HAP-1 (cell line): ENCODE measurements around the gene TGFB1.

Source experiments
- DNase-seq, 2 experiments: peaks; one replicate each; pipeline ENCODE4 v3.0.0-alpha.2; 2016 to 2020; ENCODE audit warnings: low spot score in 2 of 2
- H3K27me3 ChIP-seq: fragments of 250-450 bp; sonication (Bioruptor Pico); 2 replicates; pipeline ENCODE4 v1.5.1; 2020; ENCODE audit warnings: low read depth, mild to moderate bottlenecking, moderate library complexity
- H3K36me3 ChIP-seq: fragments of 250-450 bp; sonication (Bioruptor Pico); replicated peaks from 2 replicates; pipeline ENCODE4 v1.5.1; 2020; ENCODE audit warnings: mild to moderate bottlenecking
- H3K4me1 ChIP-seq: fragments of 250-450 bp; sonication (Bioruptor Pico); 2 replicates; pipeline ENCODE4 v1.5.1; 2020; ENCODE audit warnings: mild to moderate bottlenecking
- H3K4me3 ChIP-seq: fragments of 250-450 bp; sonication (Bioruptor Pico); 2 replicates; pipeline ENCODE4 v1.5.1; 2020; ENCODE audit warnings: mild to moderate bottlenecking, moderate library complexity
- H3K9me3 ChIP-seq: fragments of 250-450 bp; sonication (Bioruptor Pico); 2 replicates; pipeline ENCODE4 v1.5.1; 2020; ENCODE audit warnings: mild to moderate bottlenecking, moderate library complexity
- in situ Hi-C: fragments of 300-500 bp; cut with MboI; formaldehyde crosslinking; loops from 3 replicates; pipeline ENCODE4 v1.14.3; 2020; ENCODE audit warnings: low sequenced_read_pairs, inconsistent platforms, mixed read lengths

TGFB1 gene

DNA sequence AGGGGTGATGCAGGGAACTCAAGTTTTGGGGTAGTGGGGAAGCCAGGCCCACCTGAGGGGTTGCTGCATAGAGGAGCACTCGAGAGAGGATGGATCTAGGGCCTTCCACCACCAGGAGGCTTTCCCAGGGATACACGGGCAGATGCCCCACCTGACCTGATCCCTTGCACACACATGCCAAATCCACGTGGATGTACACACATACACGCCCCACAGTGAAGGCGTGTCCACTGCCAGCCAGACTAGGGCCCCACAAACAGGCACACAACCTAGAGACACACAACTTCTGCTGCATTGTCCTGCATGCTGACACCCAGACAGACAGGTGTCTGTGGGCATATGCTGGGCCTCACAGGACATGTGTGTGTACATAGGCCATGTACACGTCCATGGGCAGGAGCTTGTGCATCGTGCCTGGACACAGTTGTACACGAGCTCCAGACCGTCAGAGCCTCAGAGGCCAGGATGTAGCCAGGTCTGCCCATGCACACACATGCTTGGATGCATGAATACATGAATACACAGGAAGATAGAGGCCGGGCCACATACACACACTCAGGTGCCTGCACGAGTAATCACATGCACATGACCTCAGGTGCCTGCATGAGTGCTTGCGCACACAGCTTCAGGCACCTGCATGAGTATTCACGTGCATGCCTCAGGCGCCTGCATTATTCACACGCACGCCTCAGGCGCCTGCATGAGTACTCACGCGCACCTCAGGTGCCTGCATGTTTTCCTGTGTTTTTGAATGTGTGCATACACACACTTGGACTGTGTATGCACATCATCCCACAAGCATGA, 34.8 kb downstream of the TGFB1 start:
- DNase-seq: no peak
- Histone ChIP-seq H3K36me3 (peaks cover 67% of the 10 kb centered on the region), H3K27me3 (no peaks in the 10 kb centered on the region), H3K4me1 (no peaks in the 10 kb centered on the region), H3K4me3 (no peak overlapping the region), H3K9me3 (no peaks in the 10 kb centered on the region)
- in situ Hi-C loops: no loop called here

DNA sequence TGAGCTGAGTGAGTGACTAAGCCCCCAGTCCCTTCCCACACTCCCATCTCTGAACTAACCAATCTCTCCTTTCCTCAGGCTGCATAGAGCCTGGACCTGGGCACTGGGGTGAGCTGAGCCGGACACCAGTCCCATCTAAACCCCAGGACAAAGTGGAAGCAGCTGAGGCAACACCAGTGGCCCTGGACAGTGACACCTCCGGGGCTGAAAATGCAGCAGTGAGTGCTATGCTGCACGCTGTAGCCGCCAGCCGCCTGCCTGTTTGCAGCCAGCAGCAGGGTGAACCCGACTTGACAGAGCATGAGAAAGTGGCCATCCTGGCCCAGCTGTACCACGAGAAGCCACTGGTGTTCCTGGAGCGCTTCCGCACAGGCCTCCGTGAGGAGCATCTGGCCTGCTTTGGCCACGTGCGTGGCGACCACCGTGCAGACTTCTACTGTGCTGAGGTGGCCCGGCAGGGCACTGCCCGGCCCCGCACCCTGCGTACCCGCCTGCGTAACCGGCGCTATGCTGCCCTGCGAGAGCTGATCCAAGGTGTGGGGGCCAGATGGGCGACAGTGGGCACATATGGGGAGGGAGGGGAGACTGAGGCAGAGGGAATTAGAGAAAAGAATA, 37.3 kb downstream of the TGFB1 start:
- Histone ChIP-seq H3K27me3 (no peaks in the 10 kb centered on the region), H3K36me3 (peaks cover 70% of the 10 kb centered on the region)
- in situ Hi-C loops: no loop called here

DNA sequence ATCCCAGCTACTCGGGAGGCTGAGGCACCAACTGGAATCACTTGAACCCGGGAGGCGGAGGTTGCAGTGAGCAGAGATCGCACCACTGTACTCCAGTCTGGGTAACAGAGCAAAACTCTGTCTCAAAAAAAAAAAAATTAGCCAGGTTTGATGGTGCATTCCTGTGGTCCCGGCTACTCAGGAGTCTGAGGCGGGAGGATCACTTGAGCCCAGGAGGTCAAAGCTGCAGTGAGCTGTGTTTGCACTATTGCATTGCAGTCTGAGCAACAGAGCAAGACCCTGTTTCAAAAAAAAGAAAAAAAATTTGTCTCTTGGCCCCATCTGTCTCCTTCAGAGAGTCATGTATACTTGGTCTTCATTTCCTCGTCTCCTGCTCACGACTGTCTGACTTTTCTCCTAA, 42.1 kb downstream of the TGFB1 start:
- no peaks in the 10 kb centered on the region for H3K9me3 ChIP-seq
- peak overlapping the region; percentile 82 for H3K4me3 ChIP-seq
- peaks cover 13% of the 10 kb centered on the region for H3K4me1 ChIP-seq
- in situ Hi-C loops: no loop called here
- H3K36me3 ChIP-seq: peaks cover 45% of the 10 kb centered on the region
- no peak for DNase-seq
- no peaks in the 10 kb centered on the region for H3K27me3 ChIP-seq

More for the DNA sequence above, 37.3 kb downstream of the TGFB1 start:
- no peaks in the 10 kb centered on the region for H3K9me3 ChIP-seq
- H3K4me1 ChIP-seq: peaks cover under 1% of the 10 kb centered on the region; the same call in 1 of the 2 replicates
- DNase-seq: no peak
- H3K4me3 ChIP-seq: no peak overlapping the region

DNA sequence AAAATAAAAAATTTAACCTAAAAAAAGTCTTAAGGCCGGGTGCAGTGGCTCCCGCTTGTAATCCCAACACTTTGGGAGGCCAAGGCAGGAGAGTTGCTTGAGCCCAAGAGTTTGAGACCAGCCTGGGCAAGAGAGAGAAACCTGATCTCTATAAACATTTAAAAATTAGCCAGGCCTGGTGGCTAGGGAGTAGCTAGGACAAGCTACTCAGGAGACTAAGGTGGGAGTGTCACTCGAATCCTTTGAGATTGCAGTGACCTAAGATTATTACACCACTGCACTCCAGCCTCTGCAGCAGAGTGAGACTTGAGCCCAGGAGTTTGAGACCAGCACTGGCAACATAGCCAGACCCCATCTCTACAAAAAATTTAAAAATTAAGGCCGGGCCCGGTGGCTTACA, 42.6 kb downstream of the TGFB1 start:
- Histone ChIP-seq H3K9me3 (no peaks in the 10 kb centered on the region), H3K4me3 (peak overlapping the region; percentile 82), H3K4me1 (peaks cover 13% of the 10 kb centered on the region), H3K27me3 (no peaks in the 10 kb centered on the region), H3K36me3 (peaks cover 45% of the 10 kb centered on the region)
- DNase-seq: no peak
- in situ Hi-C loops: no loop called here

DNA sequence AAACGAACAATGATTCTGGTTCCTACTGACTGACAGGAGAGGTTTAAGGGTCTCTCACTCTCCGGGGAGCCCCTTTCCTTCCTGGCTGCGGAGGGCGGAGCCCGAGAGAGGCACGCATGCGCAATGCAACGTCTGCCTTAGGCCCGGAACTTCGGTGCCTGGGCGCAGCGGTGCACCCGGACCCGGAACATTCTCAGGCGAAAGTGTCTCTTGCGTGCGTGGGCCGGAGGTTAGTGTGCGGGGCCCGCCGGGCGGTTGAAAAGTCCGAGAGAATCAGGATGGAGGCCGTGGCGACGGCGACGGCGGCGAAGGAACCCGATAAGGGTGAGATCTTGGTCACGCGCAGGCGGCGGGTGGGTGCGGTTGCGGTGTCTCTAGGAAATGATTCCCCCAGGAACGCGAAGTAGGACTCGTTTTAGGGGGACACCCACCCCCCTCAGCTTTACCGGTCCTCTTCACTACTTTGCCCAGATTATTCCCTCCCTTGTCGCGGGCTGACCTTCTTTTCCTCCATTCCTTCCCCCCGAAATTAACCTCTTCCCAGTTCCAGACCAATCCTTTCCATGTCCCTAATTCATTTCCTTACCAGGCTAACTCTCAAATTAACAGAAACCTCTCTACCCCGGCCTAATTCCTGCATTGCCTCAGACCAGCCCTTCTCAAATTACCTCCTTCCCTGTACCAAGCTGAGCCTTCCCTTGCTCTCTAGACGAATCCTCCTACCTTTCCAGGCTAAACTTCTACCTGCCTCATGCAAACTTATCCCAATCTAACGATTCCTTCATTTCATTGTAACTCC, 43.5 kb downstream of the TGFB1 start, which contains the start of gene CCDC97:
Gene CCDC97 (plus strand): TSS at position 140 of the 799 bp plus-strand sequence. CDS start 139 bp downstream, at position 279.
- peak; percentile 80 to 91 for DNase-seq
- in situ Hi-C loops: no loop called here
- Histone ChIP-seq H3K4me1 (peaks cover 13% of the 10 kb centered on the region), H3K27me3 (no peaks in the 10 kb centered on the region), H3K36me3 (peaks cover 52% of the 10 kb centered on the region), H3K9me3 (no peaks in the 10 kb centered on the region), H3K4me3 (peak within 1 kb of the TSS; percentile 82)

DNA sequence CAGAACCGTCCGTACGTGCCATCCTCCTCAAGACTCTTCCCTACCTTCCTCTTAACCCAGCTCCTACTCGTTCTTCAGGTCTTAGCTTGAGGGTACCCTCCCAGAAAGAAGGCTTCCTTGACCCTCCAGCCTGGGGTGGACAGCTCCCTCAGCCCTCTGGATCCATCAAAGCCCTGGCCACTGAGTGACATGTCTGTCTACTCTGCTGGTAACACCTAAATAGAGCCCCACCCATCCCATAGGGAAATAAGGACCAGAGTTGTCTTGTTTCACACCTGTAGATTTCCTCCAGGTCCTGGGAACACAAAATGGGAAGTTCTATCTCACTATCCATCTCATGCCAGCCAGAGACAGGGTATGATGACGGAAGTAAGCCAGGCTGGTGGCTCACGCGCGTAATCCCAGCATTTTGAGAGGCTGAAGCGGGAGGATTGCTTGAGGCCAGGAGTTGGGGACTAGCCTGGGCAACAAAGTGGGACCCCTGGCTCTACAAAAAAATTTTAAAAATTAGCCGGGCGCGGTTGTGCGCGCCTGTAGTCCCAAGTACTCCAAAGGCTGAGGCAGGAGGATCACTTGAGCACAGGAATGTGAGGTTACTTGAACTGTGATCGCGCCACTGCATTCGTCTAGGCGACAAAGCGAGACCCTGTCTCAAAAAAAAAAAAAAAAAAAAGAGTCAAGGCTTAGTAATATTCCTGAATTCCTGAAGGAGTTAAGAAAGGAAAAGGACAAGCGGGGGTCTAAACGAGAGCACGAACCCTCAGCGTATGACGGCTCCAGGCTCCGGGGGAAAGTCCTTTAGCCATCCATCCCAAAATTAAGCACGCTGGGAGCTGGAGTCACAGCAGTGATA, 44.3 kb downstream of the TGFB1 start:
- no peaks in the 10 kb centered on the region for H3K9me3 ChIP-seq
- no peak for DNase-seq
- peak overlapping the region; percentile 82 for H3K4me3 ChIP-seq
- no peaks in the 10 kb centered on the region for H3K27me3 ChIP-seq
- peaks cover 56% of the 10 kb centered on the region for H3K36me3 ChIP-seq
- peaks cover 13% of the 10 kb centered on the region for H3K4me1 ChIP-seq
- in situ Hi-C loops: no loop called here

DNA sequence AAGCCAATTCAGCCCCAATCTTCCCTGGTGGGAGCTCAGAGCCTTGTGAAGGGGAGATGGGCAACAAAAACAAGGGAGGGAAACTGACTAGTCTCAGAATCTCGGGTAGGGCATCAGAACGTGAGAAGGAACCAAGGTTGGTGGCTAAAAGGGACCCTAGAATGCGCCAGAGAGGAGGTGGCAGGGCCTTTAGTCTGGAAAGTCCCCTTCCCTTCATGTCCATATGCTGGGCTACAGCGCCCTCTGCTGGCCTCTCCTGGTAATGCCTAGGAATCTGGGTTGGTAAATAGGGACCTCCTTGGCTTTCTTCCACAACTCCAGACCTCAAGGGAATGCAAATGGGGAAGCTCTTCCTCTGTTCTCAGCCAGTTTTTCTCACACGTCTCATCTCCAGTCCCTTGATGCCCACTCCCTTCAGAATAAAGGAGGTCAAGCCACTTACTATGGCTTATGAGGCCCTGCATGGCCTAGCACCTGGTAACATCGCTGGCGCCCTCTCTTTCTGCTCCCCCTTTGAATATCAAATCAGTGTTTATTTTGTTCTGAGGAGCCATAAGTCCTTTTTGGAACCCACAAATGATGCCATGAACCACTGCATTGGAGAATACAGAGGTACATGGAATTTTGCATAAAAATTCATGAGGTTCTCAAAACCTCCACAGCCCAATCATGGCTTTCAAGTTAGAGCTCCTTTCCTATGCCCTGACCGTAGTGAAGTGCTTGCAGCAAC, 45.1 kb downstream of the TGFB1 start:
- Histone ChIP-seq H3K4me3 (no peak overlapping the region), H3K9me3 (no peaks in the 10 kb centered on the region), H3K36me3 (peaks cover 59% of the 10 kb centered on the region), H3K27me3 (no peaks in the 10 kb centered on the region), H3K4me1 (peaks cover 13% of the 10 kb centered on the region)
- DNase-seq: peak; percentile 73 to 96
- in situ Hi-C loops: no loop called here

DNA sequence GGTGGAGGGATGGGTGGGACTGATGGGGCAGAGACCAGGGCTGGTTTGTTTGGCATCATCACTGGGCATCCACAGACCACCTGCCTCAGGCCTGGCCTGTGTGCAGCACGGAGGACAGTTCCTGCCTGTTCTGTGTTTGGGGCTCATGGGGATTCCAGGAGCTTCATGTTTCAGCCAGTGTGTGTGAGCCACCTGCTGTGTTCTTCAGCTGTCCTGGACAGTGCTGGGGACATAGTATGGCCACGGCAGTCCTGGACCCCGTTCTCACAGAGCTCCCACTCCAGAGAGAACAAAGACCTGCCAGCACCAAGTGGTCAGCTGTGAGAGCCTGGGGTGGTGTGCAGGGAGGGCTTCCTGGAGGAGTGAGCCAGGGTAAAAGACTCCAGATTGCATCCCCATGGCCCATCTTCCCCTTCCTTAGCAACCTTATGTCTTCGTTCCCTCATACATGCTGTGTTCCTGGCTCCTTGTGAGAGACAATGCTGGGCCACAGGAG, 45.7 kb downstream of the TGFB1 start:
- no peak for DNase-seq
- Histone ChIP-seq H3K4me3 (no peak overlapping the region), H3K9me3 (no peaks in the 10 kb centered on the region), H3K4me1 (peaks cover 13% of the 10 kb centered on the region), H3K36me3 (peaks cover 59% of the 10 kb centered on the region), H3K27me3 (no peaks in the 10 kb centered on the region)
- in situ Hi-C loops: no loop called here

DNA sequence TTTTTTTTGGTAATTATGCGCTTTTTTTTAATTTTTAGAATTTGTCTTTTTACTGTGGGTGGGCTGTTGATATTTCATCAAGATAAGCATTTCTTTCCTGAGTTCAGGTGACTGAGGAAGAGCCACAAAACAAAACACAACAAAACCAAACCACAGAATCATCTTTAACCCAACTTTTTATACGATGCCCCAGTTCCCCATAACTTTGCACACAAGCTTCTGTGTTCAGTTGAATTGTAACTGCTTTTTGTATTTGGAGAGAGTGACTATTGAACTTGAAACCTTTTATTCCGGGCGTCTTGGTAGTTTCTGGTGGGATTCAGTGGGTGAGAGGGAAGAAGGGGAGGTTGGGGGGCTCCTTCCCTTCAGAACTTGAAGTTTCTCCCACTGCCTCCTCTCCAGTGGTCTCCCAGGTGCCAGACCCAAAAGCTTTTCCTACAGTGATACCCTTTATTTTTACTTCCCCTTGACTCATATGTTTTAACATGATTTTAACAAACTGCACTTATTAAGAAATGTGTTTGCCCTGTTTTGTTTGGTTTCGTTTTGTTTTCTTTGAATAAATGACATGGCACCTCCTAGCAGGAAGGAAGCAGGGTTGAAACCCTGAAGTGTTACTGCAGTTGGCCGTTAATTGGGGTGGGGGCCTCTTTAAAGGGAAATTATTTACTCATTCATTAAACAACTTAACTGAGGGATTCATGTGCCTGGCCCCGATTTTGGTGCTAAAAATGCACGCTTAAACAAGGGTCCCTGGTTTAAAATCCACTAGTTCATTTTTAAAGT, 46.4 kb downstream of the TGFB1 start:
- Histone ChIP-seq H3K4me1 (peaks cover 13% of the 10 kb centered on the region), H3K27me3 (no peaks in the 10 kb centered on the region), H3K36me3 (peaks cover 59% of the 10 kb centered on the region), H3K9me3 (no peaks in the 10 kb centered on the region), H3K4me3 (no peak overlapping the region)
- no peak for DNase-seq
- in situ Hi-C loops: no loop called here

DNA sequence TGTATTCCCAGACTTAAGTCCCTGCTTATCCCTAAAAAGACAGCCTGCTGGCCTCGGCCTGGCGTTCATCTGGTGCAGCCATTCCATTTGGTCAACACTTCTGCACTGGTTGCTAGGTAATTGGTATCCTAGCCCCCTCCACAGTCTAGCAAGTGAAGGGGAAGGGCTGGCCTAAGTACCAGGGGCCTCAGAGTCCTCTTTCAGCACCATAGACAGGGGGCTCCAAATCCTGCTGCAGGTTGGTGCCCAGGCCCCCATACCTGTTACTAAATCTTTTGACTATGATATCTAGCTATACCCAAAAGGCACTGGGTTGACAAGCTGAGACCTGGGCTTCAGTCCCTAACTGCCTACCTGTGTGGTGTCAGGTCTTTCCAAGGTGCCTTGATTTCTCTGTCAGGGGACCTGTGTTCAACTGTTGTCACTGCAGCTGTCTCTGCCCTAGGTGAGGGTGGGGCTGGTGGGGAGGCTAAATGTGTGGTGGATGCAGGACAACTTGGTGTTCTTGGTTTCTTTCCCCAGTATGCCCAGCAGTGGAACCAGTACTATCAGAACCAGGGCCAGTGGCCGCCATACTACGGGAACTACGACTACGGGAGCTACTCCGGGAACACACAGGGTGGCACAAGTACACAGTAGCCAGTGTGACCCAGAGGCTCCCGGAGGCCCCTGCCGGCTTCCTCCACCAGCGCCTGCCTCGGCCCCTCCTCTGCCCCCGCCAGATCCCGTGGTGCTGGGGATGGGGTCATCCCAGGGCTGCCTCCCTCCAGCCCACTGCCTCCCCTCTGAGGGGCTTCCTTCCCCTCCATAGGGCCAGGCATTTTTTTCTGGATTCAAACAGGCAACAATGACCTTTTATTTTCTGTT, 47.6 kb downstream of the TGFB1 start:
- no peak for DNase-seq
- Histone ChIP-seq H3K9me3 (no peaks in the 10 kb centered on the region), H3K36me3 (peaks cover 67% of the 10 kb centered on the region), H3K27me3 (no peaks in the 10 kb centered on the region), H3K4me1 (peaks cover 10% of the 10 kb centered on the region), H3K4me3 (no peak overlapping the region)
- in situ Hi-C loops: no loop called here

DNA sequence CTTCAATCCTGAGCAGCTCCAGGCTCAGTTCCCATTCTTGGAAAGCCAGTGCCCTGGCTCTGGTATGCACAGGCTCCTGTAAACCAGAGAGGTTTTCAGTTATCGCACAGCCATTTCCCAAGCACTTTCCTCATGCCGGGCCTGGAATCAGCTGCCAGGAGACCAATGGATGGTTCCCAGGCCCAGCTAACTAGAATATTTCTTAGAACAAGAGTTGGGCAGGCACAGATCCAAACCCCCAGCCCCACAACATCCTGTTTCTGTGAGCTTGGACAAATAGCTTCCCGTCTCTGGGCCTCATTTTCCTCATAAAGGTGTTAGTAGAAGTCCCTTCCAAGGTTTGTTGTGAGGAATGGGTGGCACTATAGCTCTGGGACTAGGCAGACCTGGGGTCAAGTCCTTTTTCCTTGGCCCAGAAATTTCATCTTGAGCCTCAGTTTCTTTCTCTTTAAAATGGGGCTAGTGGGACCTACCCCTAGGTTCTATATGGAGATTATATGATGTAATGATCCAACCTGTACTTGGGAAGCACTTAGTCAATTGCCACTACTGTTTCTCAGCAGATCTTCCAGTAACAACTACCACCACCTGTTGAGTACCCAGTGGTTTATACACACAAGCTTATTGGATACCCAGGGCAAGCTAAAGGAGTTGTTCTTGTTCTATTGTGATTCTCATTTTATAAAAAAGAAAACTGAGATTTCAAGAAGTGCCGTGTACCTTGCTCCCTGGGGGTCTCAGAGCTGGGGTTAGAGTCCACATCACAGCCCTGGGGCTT, 48.8 kb downstream of the TGFB1 start:
- Histone ChIP-seq H3K4me1 (peaks cover 6% of the 10 kb centered on the region), H3K4me3 (no peak overlapping the region), H3K9me3 (no peaks in the 10 kb centered on the region), H3K27me3 (no peaks in the 10 kb centered on the region), H3K36me3 (peaks cover 80% of the 10 kb centered on the region)
- DNase-seq: no peak
- in situ Hi-C loops: no loop called here
